ENCODE data around the gene COLEC11. TPM values are rescaled to one million over a fixed set of nuclear protein-coding genes. Genes with fewer than 3 reads are reported as not detected.

The COLEC11 gene
- total and polyA plus RNA-seq, 9 of the 15 experiments (the other 6 are each of a cell fraction or from before 2014, with no cell fraction given): 0.32 to 4.3 (median 1.8) TPM

DNA sequence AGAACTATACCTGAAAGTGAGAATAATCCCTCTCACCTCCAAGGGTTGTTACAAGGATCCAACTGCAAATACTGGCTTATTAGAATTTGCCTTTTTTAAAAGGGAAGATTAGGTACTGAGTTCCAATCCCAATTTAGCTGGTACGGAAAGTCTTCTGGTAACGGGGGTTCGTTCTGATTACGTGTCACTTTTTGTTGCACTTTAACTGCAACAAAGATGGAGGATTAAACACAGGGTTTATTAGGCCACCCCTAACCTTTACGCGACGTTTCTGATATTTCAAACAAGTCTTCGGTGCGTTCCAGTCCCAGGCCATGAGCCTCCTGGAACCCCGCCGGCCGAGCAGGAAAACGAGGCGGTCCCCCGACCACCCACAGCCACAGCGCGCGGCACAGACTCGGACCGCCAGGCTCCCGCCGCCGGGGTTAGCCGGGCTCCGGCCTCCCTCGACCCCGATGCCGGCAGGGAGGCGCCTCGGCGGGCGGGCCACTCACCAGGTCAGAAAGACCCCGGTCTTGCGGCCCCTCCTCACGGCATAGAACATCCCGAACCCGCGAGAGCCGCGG, 37.2 kb upstream of the COLEC11 start (continued):
- TF ChIP-seq HMGN3 (IDR thresholded peaks at IDR 0.05; ENCODE audit: borderline replicate concordance, extremely low read depth, insufficient read length, low read depth, low read length) (no peak), EP400 (IDR thresholded peaks at IDR 0.05) (no peak), ZNF282 (CRISPR knock-in tag; IDR thresholded peaks at IDR 0.05) (no peak), ZSCAN29 (IDR thresholded peaks at IDR 0.05) (0 out of 2 replicates have a peak, but pooled peaks have one; percentile 6), CXXC5 (CRISPR knock-in tag; IDR thresholded peaks at IDR 0.05) (no peak), OTX1 (CRISPR knock-in tag; IDR thresholded peaks at IDR 0.05) (no peak), ATF7 (IDR thresholded peaks at IDR 0.05) (no peak), DACH1 (IDR thresholded peaks at IDR 0.05; ENCODE audit: partially characterized antibody) (no peak), SP2 (IDR thresholded peaks at IDR 0.05; ENCODE audit: extremely low read depth, low read depth, low read length, poor library complexity, severe bottlenecking) (no peak), HMG20B (CRISPR knock-in tag; IDR thresholded peaks at IDR 0.05) (no peak), NEUROD1 (IDR thresholded peaks at IDR 0.05; ENCODE audit: borderline replicate concordance, low read depth, low read length, partially characterized antibody) (no peak), NUFIP1 (IDR thresholded peaks at IDR 0.05; ENCODE audit: partially characterized antibody) (no peak), EHMT2 (IDR thresholded peaks at IDR 0.05) (no peak), ZNF324 (CRISPR knock-in tag; IDR thresholded peaks at IDR 0.05) (no peak), NBN (IDR thresholded peaks at IDR 0.05; ENCODE audit: low read depth) (no peak), SMARCC2 (IDR thresholded peaks at IDR 0.05; ENCODE audit: low read depth) (no peak)
- TF ChIP-seq, protein P1, sequence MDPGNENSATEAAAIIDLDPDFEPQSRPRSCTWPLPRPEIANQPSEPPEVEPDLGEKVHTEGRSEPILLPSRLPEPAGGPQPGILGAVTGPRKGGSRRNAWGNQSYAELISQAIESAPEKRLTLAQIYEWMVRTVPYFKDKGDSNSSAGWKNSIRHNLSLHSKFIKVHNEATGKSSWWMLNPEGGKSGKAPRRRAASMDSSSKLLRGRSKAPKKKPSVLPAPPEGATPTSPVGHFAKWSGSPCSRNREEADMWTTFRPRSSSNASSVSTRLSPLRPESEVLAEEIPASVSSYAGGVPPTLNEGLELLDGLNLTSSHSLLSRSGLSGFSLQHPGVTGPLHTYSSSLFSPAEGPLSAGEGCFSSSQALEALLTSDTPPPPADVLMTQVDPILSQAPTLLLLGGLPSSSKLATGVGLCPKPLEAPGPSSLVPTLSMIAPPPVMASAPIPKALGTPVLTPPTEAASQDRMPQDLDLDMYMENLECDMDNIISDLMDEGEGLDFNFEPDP (CRISPR knock-in tag; IDR thresholded peaks at IDR 0.05): no peak
- TF ChIP-seq, protein P2, sequence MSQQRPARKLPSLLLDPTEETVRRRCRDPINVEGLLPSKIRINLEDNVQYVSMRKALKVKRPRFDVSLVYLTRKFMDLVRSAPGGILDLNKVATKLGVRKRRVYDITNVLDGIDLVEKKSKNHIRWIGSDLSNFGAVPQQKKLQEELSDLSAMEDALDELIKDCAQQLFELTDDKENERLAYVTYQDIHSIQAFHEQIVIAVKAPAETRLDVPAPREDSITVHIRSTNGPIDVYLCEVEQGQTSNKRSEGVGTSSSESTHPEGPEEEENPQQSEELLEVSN (IDR thresholded peaks at IDR 0.05; ENCODE audit: borderline replicate concordance in 1 of 2, extremely low read depth in 1 of 2, insufficient read depth in 1 of 2, insufficient read length in 1 of 2, low read depth in 1 of 2, low read length in 1 of 2, poor library complexity in 1 of 2, severe bottlenecking in 1 of 2): no peak
- TF ChIP-seq, protein P3, sequence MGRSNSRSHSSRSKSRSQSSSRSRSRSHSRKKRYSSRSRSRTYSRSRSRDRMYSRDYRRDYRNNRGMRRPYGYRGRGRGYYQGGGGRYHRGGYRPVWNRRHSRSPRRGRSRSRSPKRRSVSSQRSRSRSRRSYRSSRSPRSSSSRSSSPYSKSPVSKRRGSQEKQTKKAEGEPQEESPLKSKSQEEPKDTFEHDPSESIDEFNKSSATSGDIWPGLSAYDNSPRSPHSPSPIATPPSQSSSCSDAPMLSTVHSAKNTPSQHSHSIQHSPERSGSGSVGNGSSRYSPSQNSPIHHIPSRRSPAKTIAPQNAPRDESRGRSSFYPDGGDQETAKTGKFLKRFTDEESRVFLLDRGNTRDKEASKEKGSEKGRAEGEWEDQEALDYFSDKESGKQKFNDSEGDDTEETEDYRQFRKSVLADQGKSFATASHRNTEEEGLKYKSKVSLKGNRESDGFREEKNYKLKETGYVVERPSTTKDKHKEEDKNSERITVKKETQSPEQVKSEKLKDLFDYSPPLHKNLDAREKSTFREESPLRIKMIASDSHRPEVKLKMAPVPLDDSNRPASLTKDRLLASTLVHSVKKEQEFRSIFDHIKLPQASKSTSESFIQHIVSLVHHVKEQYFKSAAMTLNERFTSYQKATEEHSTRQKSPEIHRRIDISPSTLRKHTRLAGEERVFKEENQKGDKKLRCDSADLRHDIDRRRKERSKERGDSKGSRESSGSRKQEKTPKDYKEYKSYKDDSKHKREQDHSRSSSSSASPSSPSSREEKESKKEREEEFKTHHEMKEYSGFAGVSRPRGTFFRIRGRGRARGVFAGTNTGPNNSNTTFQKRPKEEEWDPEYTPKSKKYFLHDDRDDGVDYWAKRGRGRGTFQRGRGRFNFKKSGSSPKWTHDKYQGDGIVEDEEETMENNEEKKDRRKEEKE (IDR thresholded peaks at IDR 0.05; ENCODE audit: borderline replicate concordance in 1 of 2, control insufficient read depth in 1 of 2, low read depth in 2 of 2, low read length in 1 of 2): no peak
- TF ChIP-seq, protein P4, sequence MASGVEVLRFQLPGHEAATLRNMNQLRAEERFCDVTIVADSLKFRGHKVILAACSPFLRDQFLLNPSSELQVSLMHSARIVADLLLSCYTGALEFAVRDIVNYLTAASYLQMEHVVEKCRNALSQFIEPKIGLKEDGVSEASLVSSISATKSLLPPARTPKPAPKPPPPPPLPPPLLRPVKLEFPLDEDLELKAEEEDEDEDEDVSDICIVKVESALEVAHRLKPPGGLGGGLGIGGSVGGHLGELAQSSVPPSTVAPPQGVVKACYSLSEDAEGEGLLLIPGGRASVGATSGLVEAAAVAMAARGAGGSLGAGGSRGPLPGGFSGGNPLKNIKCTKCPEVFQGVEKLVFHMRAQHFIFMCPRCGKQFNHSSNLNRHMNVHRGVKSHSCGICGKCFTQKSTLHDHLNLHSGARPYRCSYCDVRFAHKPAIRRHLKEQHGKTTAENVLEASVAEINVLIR (CRISPR knock-in tag; IDR thresholded peaks at IDR 0.05): no peak
- TF ChIP-seq, protein P5, sequence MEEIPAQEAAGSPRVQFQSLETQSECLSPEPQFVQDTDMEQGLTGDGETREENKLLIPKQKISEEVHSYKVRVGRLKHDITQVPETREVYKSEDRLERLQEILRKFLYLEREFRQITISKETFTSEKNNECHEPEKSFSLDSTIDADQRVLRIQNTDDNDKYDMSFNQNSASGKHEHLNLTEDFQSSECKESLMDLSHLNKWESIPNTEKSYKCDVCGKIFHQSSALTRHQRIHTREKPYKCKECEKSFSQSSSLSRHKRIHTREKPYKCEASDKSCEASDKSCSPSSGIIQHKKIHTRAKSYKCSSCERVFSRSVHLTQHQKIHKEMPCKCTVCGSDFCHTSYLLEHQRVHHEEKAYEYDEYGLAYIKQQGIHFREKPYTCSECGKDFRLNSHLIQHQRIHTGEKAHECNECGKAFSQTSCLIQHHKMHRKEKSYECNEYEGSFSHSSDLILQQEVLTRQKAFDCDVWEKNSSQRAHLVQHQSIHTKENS (CRISPR knock-in tag; IDR thresholded peaks at IDR 0.05): no peak
